Measurements from ENCODE around the gene TCERG1L.

The TCERG1L gene

GRCh38 chr10:131131726-131132591 is 179.6 kb downstream of the TCERG1L start:
- peaks cover 0 to 3% (median 0%) of the 10 kb centered on the region in 11 experiments; a peak in 1 of 22 replicates for H4K20me1 ChIP-seq
- H3K4me2 ChIP-seq = peak overlapping the region; percentile 74 to 97 (median 89)
- peaks cover 0 to 18% (median 0%) of the 10 kb centered on the region in 11 experiments; a peak in 5 of 22 replicates for H3K27me3 ChIP-seq
- peak overlapping the region in 2 of 11 experiments; percentile 6 to 34; a peak in 5 of 22 replicates for H3K9ac ChIP-seq
- H3K4me3 ChIP-seq = peak overlapping the region in 3 of 10 experiments; percentile 1 to 27 (median 21); a peak in 4 of 20 replicates
- TF ChIP-seq Cebpa-rat (IDR thresholded peaks at IDR 0.05) = no peak
- peaks cover 0 to 32% (median 0%) of the 10 kb centered on the region in 11 experiments; a peak in 4 of 22 replicates for H3K36me3 ChIP-seq
- no peaks in the 10 kb centered on the region for H3K9me3 ChIP-seq (replicated peaks in 1 of 11)
- peaks cover 39 to 93% (median 85%) of the 10 kb centered on the region in 10 experiments for H3K4me1 ChIP-seq
- peak overlapping the region in 4 of 11 experiments; percentile 38 to 62 (median 48); a peak in 8 of 22 replicates for H3K27ac ChIP-seq

- Histone ChIP-seq H3K9ac (no peak overlapping the region), H3K4me3 (no peak overlapping the region), H3K4me2 (peak overlapping the region in 9 of 11 experiments; percentile 35 to 97 (median 89); a peak in 20 of 22 replicates), H3K27me3 (peaks cover 0 to 24% (median 0%) of the 10 kb centered on the region in 11 experiments; a peak in 5 of 22 replicates), H3K9me3 (replicated peaks in 1 of 11) (no peaks in the 10 kb centered on the region), H4K20me1 (peaks cover 0 to 3% (median 0%) of the 10 kb centered on the region in 11 experiments; a peak in 1 of 22 replicates), H3K27ac (peak overlapping the region in 1 of 11 experiments; percentile 62; a peak in 2 of 22 replicates), H3K4me1 (peaks cover 46 to 100% (median 96%) of the 10 kb centered on the region in 10 experiments), H3K36me3 (peaks cover 0 to 23% (median 0%) of the 10 kb centered on the region in 11 experiments; a peak in 4 of 22 replicates)
- TF ChIP-seq Cebpa-rat (IDR thresholded peaks at IDR 0.05) = no peak
Observed at GRCh38 chr10:131130025-131130424, 181.5 kb downstream of the TCERG1L start.

- Histone ChIP-seq H3K9me3 (replicated peaks in 1 of 11) (no peaks in the 10 kb centered on the region), H3K27ac (peak overlapping the region in 1 of 11 experiments; percentile 62; a peak in 2 of 22 replicates)
- no peak for TF ChIP-seq Cebpa-rat (IDR thresholded peaks at IDR 0.05)
Observed at GRCh38 chr10:131129544-131129943, 182.0 kb downstream of the TCERG1L start.

GRCh38 chr10:131128731-131129130 is 182.8 kb downstream of the TCERG1L start:
- Histone ChIP-seq H4K20me1 (peaks cover 0 to 3% (median 0%) of the 10 kb centered on the region in 11 experiments; a peak in 1 of 22 replicates), H3K4me3 (no peak overlapping the region), H3K27ac (peak overlapping the region in 1 of 11 experiments; percentile 37; a peak in 1 of 22 replicates), H3K27me3 (peaks cover 0 to 24% (median 0%) of the 10 kb centered on the region in 11 experiments; a peak in 5 of 22 replicates), H3K9ac (no peak overlapping the region), H3K36me3 (peaks cover 0 to 18% (median 0%) of the 10 kb centered on the region in 11 experiments; a peak in 5 of 22 replicates), H3K4me1 (peaks cover 46 to 87% (median 84%) of the 10 kb centered on the region in 10 experiments), H3K4me2 (peak overlapping the region in 8 of 11 experiments; percentile 53 to 97 (median 90); a peak in 16 of 22 replicates), H3K9me3 (replicated peaks in 1 of 11) (peaks cover 0 to 4% (median 0%) of the 10 kb centered on the region in 11 experiments; a peak in 4 of 22 replicates)
- TF ChIP-seq Cebpa-rat (IDR thresholded peaks at IDR 0.05) = no peak

More at GRCh38 chr10:131129544-131129943, 182.0 kb downstream of the TCERG1L start:
- peaks cover 0 to 23% (median 0%) of the 10 kb centered on the region in 11 experiments; a peak in 4 of 22 replicates for H3K36me3 ChIP-seq
- H3K4me2 ChIP-seq = peak overlapping the region in 8 of 11 experiments; percentile 84 to 97 (median 89); a peak in 14 of 22 replicates
- H3K4me1 ChIP-seq = peaks cover 46 to 95% (median 91%) of the 10 kb centered on the region in 10 experiments
- H3K9ac ChIP-seq = no peak overlapping the region
- H3K27me3 ChIP-seq = peaks cover 0 to 24% (median 0%) of the 10 kb centered on the region in 11 experiments; a peak in 5 of 22 replicates
- H4K20me1 ChIP-seq = peaks cover 0 to 3% (median 0%) of the 10 kb centered on the region in 11 experiments; a peak in 1 of 22 replicates
- H3K4me3 ChIP-seq = no peak overlapping the region

- Histone ChIP-seq H3K4me1 (peaks cover 45 to 80% (median 72%) of the 10 kb centered on the region in 10 experiments), H3K4me3 (peak overlapping the region in 2 of 10 experiments; percentile 28 to 36; a peak in 2 of 20 replicates), H3K36me3 (peaks cover 0 to 21% (median 4%) of the 10 kb centered on the region in 11 experiments; a peak in 8 of 22 replicates), H3K4me2 (peak overlapping the region; percentile 75 to 97 (median 89)), H3K9me3 (replicated peaks in 1 of 11) (peaks cover 5 to 15% (median 10%) of the 10 kb centered on the region in 11 experiments; a peak in 21 of 22 replicates), H3K27ac (peak overlapping the region in 7 of 11 experiments; percentile 33 to 73 (median 63); a peak in 11 of 22 replicates), H3K27me3 (peaks cover 0 to 20% (median 0%) of the 10 kb centered on the region in 11 experiments; a peak in 4 of 22 replicates), H3K9ac (peak overlapping the region in 6 of 11 experiments; percentile 17 to 69 (median 50); a peak in 10 of 22 replicates), H4K20me1 (no peaks in the 10 kb centered on the region; a peak in 1 of 22 replicates)
- TF ChIP-seq Cebpa-rat (IDR thresholded peaks at IDR 0.05) = no peak
Observed at GRCh38 chr10:131127610-131128009, 183.9 kb downstream of the TCERG1L start.

GRCh38 chr10:131127138-131127589 is 184.4 kb downstream of the TCERG1L start:
- Histone ChIP-seq H3K27me3 (peaks cover 0 to 15% (median 0%) of the 10 kb centered on the region in 11 experiments; a peak in 4 of 22 replicates), H3K27ac (peak overlapping the region in 8 of 11 experiments; percentile 33 to 73 (median 58); a peak in 15 of 22 replicates), H3K36me3 (peaks cover 0 to 22% (median 6%) of the 10 kb centered on the region in 11 experiments; a peak in 8 of 22 replicates), H4K20me1 (no peaks in the 10 kb centered on the region; a peak in 1 of 22 replicates), H3K4me3 (peak overlapping the region in 2 of 10 experiments; percentile 28 to 36; a peak in 2 of 20 replicates), H3K9me3 (replicated peaks in 1 of 11) (peaks cover 10 to 20% (median 15%) of the 10 kb centered on the region in 11 experiments), H3K4me2 (peak overlapping the region; percentile 75 to 97 (median 89)), H3K9ac (peak overlapping the region in 6 of 11 experiments; percentile 17 to 69 (median 50); a peak in 11 of 22 replicates), H3K4me1 (peaks cover 40 to 80% (median 69%) of the 10 kb centered on the region in 10 experiments)
- no peak for TF ChIP-seq Cebpa-rat (IDR thresholded peaks at IDR 0.05)

GRCh38 chr10:131126321-131127137 is 185.0 kb downstream of the TCERG1L start:
- Histone ChIP-seq H3K9ac (peak overlapping the region in 5 of 11 experiments; percentile 14 to 69 (median 50); a peak in 11 of 22 replicates), H3K4me2 (peak overlapping the region; percentile 75 to 97 (median 89)), H3K27me3 (peaks cover 0 to 9% (median 0%) of the 10 kb centered on the region in 11 experiments; a peak in 4 of 22 replicates), H4K20me1 (no peaks in the 10 kb centered on the region; a peak in 1 of 22 replicates), H3K4me3 (no peak overlapping the region; a peak in 1 of 20 replicates), H3K27ac (peak overlapping the region in 6 of 11 experiments; percentile 33 to 73 (median 64); a peak in 11 of 22 replicates), H3K9me3 (replicated peaks in 1 of 11) (peaks cover 14 to 22% (median 17%) of the 10 kb centered on the region in 11 experiments), H3K4me1 (peaks cover 34 to 80% (median 69%) of the 10 kb centered on the region in 10 experiments), H3K36me3 (peaks cover 0 to 22% (median 6%) of the 10 kb centered on the region in 11 experiments; a peak in 8 of 22 replicates)
- TF ChIP-seq Cebpa-rat (IDR thresholded peaks at IDR 0.05) = no peak

Data from BLaER1 treated with 17β-estradiol and CSF1 and Interleukin-3, amounts not matched to agents 10 nM and 100 nM (cell line).